ENCODE measurements around the gene DSCAM. TPM values are rescaled to one million over a fixed set of nuclear protein-coding genes. Genes with fewer than 3 reads are reported as not detected.

DSCAM gene
- total and polyA plus RNA-seq, 2 experiments from 2014 or later = 0.07 TPM; not detected in 1

DNA sequence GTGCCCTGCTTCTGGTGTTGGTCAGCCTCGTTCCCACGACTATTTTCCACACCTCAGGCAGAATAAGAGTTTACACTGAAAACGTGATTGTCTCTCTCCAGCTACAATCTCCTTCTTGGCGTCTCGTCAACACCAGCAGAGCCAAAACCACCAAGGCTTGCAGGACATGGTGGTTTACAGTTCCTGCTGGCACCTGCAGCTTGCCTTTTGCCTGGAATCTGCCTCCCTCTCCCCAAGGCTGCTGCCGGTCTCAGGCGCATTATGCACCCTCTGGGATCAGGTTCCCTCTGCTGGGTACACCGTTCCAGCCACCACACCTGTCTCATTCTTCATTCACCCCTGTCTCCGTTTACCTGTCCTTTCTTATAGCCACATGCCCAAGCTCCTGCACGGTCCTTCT is 315.9 kb downstream of the DSCAM start (continued):
- TF ChIP-seq, protein P1, sequence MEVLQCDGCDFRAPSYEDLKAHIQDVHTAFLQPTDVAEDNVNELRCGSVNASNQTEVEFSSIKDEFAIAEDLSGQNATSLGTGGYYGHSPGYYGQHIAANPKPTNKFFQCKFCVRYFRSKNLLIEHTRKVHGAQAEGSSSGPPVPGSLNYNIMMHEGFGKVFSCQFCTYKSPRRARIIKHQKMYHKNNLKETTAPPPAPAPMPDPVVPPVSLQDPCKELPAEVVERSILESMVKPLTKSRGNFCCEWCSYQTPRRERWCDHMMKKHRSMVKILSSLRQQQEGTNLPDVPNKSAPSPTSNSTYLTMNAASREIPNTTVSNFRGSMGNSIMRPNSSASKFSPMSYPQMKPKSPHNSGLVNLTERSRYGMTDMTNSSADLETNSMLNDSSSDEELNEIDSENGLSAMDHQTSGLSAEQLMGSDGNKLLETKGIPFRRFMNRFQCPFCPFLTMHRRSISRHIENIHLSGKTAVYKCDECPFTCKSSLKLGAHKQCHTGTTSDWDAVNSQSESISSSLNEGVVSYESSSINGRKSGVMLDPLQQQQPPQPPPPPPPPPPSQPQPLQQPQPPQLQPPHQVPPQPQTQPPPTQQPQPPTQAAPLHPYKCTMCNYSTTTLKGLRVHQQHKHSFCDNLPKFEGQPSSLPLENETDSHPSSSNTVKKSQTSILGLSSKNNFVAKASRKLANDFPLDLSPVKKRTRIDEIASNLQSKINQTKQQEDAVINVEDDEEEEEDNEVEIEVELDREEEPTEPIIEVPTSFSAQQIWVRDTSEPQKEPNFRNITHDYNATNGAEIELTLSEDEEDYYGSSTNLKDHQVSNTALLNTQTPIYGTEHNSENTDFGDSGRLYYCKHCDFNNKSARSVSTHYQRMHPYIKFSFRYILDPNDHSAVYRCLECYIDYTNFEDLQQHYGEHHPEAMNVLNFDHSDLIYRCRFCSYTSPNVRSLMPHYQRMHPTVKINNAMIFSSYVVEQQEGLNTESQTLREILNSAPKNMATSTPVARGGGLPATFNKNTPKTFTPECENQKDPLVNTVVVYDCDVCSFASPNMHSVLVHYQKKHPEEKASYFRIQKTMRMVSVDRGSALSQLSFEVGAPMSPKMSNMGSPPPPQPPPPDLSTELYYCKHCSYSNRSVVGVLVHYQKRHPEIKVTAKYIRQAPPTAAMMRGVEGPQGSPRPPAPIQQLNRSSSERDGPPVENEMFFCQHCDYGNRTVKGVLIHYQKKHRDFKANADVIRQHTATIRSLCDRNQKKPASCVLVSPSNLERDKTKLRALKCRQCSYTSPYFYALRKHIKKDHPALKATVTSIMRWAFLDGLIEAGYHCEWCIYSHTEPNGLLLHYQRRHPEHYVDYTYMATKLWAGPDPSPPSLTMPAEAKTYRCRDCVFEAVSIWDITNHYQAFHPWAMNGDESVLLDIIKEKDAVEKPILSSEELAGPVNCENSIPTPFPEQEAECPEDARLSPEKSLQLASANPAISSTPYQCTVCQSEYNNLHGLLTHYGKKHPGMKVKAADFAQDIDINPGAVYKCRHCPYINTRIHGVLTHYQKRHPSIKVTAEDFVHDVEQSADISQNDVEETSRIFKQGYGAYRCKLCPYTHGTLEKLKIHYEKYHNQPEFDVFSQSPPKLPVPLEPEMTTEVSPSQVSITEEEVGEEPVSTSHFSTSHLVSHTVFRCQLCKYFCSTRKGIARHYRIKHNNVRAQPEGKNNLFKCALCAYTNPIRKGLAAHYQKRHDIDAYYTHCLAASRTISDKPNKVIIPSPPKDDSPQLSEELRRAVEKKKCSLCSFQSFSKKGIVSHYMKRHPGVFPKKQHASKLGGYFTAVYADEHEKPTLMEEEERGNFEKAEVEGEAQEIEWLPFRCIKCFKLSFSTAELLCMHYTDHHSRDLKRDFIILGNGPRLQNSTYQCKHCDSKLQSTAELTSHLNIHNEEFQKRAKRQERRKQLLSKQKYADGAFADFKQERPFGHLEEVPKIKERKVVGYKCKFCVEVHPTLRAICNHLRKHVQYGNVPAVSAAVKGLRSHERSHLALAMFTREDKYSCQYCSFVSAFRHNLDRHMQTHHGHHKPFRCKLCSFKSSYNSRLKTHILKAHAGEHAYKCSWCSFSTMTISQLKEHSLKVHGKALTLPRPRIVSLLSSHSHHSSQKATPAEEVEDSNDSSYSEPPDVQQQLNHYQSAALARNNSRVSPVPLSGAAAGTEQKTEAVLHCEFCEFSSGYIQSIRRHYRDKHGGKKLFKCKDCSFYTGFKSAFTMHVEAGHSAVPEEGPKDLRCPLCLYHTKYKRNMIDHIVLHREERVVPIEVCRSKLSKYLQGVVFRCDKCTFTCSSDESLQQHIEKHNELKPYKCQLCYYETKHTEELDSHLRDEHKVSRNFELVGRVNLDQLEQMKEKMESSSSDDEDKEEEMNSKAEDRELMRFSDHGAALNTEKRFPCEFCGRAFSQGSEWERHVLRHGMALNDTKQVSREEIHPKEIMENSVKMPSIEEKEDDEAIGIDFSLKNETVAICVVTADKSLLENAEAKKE (CRISPR knock-in tag; IDR thresholded peaks at IDR 0.05) = no peak
- TF ChIP-seq NANOG (IDR thresholded peaks at IDR 0.05; ENCODE audit: borderline replicate concordance) (no peak), POLR2AphosphoS5 (IDR thresholded peaks at IDR 0.05; ENCODE audit: low read depth) (no peak)
- TF ChIP-seq, protein P2, sequence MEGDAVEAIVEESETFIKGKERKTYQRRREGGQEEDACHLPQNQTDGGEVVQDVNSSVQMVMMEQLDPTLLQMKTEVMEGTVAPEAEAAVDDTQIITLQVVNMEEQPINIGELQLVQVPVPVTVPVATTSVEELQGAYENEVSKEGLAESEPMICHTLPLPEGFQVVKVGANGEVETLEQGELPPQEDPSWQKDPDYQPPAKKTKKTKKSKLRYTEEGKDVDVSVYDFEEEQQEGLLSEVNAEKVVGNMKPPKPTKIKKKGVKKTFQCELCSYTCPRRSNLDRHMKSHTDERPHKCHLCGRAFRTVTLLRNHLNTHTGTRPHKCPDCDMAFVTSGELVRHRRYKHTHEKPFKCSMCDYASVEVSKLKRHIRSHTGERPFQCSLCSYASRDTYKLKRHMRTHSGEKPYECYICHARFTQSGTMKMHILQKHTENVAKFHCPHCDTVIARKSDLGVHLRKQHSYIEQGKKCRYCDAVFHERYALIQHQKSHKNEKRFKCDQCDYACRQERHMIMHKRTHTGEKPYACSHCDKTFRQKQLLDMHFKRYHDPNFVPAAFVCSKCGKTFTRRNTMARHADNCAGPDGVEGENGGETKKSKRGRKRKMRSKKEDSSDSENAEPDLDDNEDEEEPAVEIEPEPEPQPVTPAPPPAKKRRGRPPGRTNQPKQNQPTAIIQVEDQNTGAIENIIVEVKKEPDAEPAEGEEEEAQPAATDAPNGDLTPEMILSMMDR (conservative IDR thresholded peaks at IDR 0.05; ENCODE audit: low read depth in 2 of 2) = no peak

DNA sequence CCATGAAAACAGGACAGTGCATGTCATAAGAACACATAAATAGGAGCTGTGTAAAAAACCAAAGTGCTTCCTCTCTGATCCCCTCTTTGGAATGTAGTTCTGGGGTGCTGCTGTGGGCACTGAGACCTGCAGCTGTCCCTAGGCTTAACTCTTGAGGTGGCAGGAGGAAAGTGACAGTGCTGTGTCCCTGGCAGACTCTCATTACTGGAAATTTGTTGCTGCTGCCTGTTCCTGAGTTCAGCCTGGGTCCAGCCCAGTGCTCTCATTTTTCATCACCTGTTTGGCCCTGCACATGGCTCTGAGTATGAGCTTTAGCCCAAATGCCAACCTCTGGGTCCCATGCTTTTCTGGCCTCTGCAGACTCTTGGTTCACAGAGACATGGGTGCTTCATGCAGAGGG is 329.3 kb downstream of the DSCAM start:
- H3K4me1 Mint-ChIP-seq = peaks cover 6% of the 10 kb centered on the region; the same call in 2 of the 3 replicates
- no peak overlapping the region for H3K27ac Mint-ChIP-seq
- Histone ChIP-seq H2AFZ (no peak overlapping the region), H3K4me1 (ENCODE audit: insufficient read depth) (no peaks in the 10 kb centered on the region), H3K9me2 (ENCODE audit: insufficient read depth) (peaks cover 3% of the 10 kb centered on the region; the same call in 1 of the 2 replicates), H3K36me3 (ENCODE audit: insufficient read depth) (no peaks in the 10 kb centered on the region), H3K27me3 (ENCODE audit: insufficient read depth) (no peaks in the 10 kb centered on the region), H3F3A (replicated peaks; ENCODE audit: low read depth) (no peaks in the 10 kb centered on the region), H4K20me1 (replicated peaks; ENCODE audit: insufficient read depth) (no peaks in the 10 kb centered on the region), H3K27ac (ENCODE audit: low read depth) (no peak overlapping the region), H3K4me3 (no peak overlapping the region), H3K4me2 (no peak overlapping the region), H3K79me2 (replicated peaks; ENCODE audit: insufficient read depth) (no peaks in the 10 kb centered on the region)
- no peak overlapping the region for H3K4me3 Mint-ChIP-seq
- peaks cover 5% of the 10 kb centered on the region for H3K27me3 Mint-ChIP-seq (ENCODE audit: insufficient read depth, low read depth, poor library complexity)
- peaks cover 72% of the 10 kb centered on the region for H3K9me3 Mint-ChIP-seq
- ATAC-seq (no peak), DNase-seq (ENCODE audit: low spot score) (no peak)
- H3K36me3 Mint-ChIP-seq (ENCODE audit: low read depth) = peaks cover 4% of the 10 kb centered on the region; the same call in 1 of the 3 replicates
- TF ChIP-seq EZH2phosphoT487 (IDR thresholded peaks at IDR 0.05; ENCODE audit: unreplicated experiment) (no peak), EZH2 (IDR thresholded peaks at IDR 0.05; ENCODE audit: low read depth, unreplicated experiment) (no peak), JUNB (IDR thresholded peaks at IDR 0.05; ENCODE audit: unreplicated experiment) (no peak), ZNF114 (CRISPR knock-in tag; IDR thresholded peaks at IDR 0.05) (no peak), CREB1 (CRISPR knock-in tag; IDR thresholded peaks at IDR 0.05; ENCODE audit: low read depth) (no peak)
- TF ChIP-seq, protein P2 (conservative IDR thresholded peaks at IDR 0.05; ENCODE audit: low read depth in 2 of 2) = no peak
- TF ChIP-seq, protein P3, sequence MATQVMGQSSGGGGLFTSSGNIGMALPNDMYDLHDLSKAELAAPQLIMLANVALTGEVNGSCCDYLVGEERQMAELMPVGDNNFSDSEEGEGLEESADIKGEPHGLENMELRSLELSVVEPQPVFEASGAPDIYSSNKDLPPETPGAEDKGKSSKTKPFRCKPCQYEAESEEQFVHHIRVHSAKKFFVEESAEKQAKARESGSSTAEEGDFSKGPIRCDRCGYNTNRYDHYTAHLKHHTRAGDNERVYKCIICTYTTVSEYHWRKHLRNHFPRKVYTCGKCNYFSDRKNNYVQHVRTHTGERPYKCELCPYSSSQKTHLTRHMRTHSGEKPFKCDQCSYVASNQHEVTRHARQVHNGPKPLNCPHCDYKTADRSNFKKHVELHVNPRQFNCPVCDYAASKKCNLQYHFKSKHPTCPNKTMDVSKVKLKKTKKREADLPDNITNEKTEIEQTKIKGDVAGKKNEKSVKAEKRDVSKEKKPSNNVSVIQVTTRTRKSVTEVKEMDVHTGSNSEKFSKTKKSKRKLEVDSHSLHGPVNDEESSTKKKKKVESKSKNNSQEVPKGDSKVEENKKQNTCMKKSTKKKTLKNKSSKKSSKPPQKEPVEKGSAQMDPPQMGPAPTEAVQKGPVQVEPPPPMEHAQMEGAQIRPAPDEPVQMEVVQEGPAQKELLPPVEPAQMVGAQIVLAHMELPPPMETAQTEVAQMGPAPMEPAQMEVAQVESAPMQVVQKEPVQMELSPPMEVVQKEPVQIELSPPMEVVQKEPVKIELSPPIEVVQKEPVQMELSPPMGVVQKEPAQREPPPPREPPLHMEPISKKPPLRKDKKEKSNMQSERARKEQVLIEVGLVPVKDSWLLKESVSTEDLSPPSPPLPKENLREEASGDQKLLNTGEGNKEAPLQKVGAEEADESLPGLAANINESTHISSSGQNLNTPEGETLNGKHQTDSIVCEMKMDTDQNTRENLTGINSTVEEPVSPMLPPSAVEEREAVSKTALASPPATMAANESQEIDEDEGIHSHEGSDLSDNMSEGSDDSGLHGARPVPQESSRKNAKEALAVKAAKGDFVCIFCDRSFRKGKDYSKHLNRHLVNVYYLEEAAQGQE (IDR thresholded peaks at IDR 0.05; ENCODE audit: unreplicated experiment) = no peak

Measured in GM23338 (cell line).